HG03064 (cell line): Measurements from ENCODE around the gene ANO6.
"Not testable (repeated sequence)": the region's sequence is repeated elsewhere in the genome, so short reads cannot be mapped to it uniquely, and the experiment has no call there.

Experiments
- ATAC-seq: cut with Tn5 transposase; IDR thresholded peaks from one replicate; pipeline ENCODE4 v1.9.1; 2021; ENCODE audit warnings: low read depth; ENCODE audit not compliant: unreplicated experiment

ANO6 gene

GRCh38 chr12:45379261-45379660, 163.4 kb downstream of the ANO6 start:
- no peak for ATAC-seq

- no peak for ATAC-seq
Observed at GRCh38 chr12:45381351-45381750, 165.5 kb downstream of the ANO6 start.

- ATAC-seq, result no peak
Observed at GRCh38 chr12:45388545-45388944, 172.7 kb downstream of the ANO6 start.

GRCh38 chr12:45389426-45389825, 173.5 kb downstream of the ANO6 start:
- no peak for ATAC-seq

- not testable (repeated sequence) for ATAC-seq
Observed at GRCh38 chr12:45397499-45397898, 181.6 kb downstream of the ANO6 start.

GRCh38 chr12:45398552-45398951, 182.7 kb downstream of the ANO6 start:
- no peak for ATAC-seq

GRCh38 chr12:45400991-45401390, 185.1 kb downstream of the ANO6 start:
- ATAC-seq, result no peak

GRCh38 chr12:45402288-45402687, 186.4 kb downstream of the ANO6 start:
- ATAC-seq, result no peak

- ATAC-seq, result no peak
Observed at GRCh38 chr12:45406988-45407850, 191.3 kb downstream of the ANO6 start.

GRCh38 chr12:45407981-45408728, 192.3 kb downstream of the ANO6 start:
- no peak for ATAC-seq

- no peak for ATAC-seq
Observed at GRCh38 chr12:45408729-45409114, 192.8 kb downstream of the ANO6 start.

GRCh38 chr12:45409966-45410365, 194.1 kb downstream of the ANO6 start:
- ATAC-seq, result no peak

- no peak for ATAC-seq
Observed at GRCh38 chr12:45411626-45412025, 195.7 kb downstream of the ANO6 start.

- peak; percentile 85 for ATAC-seq
Observed at GRCh38 chr12:45415393-45415817, 199.5 kb downstream of the ANO6 start.

GRCh38 chr12:45416126-45416525, 200.2 kb downstream of the ANO6 start:
- ATAC-seq, result no peak

- ATAC-seq, result no peak
Observed at GRCh38 chr12:45418520-45418919, 202.6 kb downstream of the ANO6 start.

- no peak for ATAC-seq
Observed at GRCh38 chr12:45419317-45419814, 203.5 kb downstream of the ANO6 start.

- ATAC-seq, result no peak
Observed at GRCh38 chr12:45421736-45422135, 205.8 kb downstream of the ANO6 start.

GRCh38 chr12:45423931-45424330, 208.0 kb downstream of the ANO6 start:
- no peak for ATAC-seq

GRCh38 chr12:45425426-45425825, 209.5 kb downstream of the ANO6 start:
- ATAC-seq, result no peak

- ATAC-seq, result no peak
Observed at GRCh38 chr12:45426294-45426693, 210.4 kb downstream of the ANO6 start.

- no peak for ATAC-seq
Observed at GRCh38 chr12:45427042-45427441, 211.1 kb downstream of the ANO6 start.
